ENCODE measurements around the gene LPIN1.

GRCh38 chr2:11773111-11773510 lies 26.7 kb downstream of the LPIN1 start:
- TF ChIP-seq, protein P1, sequence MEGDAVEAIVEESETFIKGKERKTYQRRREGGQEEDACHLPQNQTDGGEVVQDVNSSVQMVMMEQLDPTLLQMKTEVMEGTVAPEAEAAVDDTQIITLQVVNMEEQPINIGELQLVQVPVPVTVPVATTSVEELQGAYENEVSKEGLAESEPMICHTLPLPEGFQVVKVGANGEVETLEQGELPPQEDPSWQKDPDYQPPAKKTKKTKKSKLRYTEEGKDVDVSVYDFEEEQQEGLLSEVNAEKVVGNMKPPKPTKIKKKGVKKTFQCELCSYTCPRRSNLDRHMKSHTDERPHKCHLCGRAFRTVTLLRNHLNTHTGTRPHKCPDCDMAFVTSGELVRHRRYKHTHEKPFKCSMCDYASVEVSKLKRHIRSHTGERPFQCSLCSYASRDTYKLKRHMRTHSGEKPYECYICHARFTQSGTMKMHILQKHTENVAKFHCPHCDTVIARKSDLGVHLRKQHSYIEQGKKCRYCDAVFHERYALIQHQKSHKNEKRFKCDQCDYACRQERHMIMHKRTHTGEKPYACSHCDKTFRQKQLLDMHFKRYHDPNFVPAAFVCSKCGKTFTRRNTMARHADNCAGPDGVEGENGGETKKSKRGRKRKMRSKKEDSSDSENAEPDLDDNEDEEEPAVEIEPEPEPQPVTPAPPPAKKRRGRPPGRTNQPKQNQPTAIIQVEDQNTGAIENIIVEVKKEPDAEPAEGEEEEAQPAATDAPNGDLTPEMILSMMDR (IDR thresholded peaks at IDR 0.05): no peak
- TF ChIP-seq POLR2AphosphoS5 (IDR thresholded peaks at IDR 0.05): no peak
- no peak for TF ChIP-seq EP300 (IDR thresholded peaks at IDR 0.05)

All from esophagus muscularis mucosa (tissue), 4 donors.